ENCODE data around the gene RPL19.

RPL19 gene

DNA sequence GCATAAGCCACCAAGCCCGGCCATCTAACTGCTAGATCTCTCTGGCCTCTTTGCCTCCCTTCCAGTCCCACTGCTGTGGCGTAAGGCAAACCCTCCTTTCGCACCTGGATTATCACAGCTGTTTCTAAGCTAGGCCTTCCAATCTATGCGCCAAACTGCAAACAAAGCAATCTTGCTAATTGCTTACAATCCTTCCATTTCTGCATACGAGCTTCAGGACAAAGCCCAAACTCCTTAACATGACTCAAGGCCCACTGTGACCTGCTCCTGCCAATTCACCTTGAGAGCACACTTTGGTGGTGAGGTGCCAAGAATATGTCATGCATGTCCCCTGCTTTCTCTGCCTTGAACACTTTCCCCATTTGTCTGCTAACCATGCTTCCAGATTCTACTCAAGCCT is 28.1 kb upstream of the RPL19 start:
- no peak for DNase-seq (ENCODE audit: extremely low read depth, low read depth)
- H3K4me3 ChIP-seq (replicated peaks; ENCODE audit: low read depth, low read length), result no peak overlapping the region
- TF ChIP-seq, protein P1, sequence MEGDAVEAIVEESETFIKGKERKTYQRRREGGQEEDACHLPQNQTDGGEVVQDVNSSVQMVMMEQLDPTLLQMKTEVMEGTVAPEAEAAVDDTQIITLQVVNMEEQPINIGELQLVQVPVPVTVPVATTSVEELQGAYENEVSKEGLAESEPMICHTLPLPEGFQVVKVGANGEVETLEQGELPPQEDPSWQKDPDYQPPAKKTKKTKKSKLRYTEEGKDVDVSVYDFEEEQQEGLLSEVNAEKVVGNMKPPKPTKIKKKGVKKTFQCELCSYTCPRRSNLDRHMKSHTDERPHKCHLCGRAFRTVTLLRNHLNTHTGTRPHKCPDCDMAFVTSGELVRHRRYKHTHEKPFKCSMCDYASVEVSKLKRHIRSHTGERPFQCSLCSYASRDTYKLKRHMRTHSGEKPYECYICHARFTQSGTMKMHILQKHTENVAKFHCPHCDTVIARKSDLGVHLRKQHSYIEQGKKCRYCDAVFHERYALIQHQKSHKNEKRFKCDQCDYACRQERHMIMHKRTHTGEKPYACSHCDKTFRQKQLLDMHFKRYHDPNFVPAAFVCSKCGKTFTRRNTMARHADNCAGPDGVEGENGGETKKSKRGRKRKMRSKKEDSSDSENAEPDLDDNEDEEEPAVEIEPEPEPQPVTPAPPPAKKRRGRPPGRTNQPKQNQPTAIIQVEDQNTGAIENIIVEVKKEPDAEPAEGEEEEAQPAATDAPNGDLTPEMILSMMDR (IDR thresholded peaks at IDR 0.05; ENCODE audit: low read depth, low read length, missing control alignments), result no peak

DNA sequence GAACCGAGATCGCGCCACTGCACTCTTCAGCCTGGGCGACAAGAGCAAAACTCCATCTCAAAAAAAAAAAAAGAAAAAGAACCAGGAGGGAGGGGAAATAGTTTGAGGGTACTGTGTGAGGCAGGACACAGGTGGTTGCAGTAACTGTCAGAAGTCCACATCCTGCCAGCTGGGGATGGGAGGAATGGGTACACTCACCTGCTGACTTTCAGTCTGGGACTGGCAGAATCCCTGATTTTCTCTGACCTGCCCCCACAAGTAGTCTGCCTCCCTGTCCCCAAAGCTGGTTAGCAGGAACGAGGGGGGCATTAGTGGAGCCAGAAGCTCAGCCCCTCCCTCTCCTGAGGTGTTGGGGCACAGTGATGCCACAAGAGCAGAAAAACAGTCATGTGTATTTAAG is 27.0 kb upstream of the RPL19 start:
- H3K4me3 ChIP-seq (replicated peaks; ENCODE audit: low read depth, low read length), result no peak overlapping the region
- TF ChIP-seq, protein P1 (IDR thresholded peaks at IDR 0.05; ENCODE audit: low read depth, low read length, missing control alignments), result no peak

DNA sequence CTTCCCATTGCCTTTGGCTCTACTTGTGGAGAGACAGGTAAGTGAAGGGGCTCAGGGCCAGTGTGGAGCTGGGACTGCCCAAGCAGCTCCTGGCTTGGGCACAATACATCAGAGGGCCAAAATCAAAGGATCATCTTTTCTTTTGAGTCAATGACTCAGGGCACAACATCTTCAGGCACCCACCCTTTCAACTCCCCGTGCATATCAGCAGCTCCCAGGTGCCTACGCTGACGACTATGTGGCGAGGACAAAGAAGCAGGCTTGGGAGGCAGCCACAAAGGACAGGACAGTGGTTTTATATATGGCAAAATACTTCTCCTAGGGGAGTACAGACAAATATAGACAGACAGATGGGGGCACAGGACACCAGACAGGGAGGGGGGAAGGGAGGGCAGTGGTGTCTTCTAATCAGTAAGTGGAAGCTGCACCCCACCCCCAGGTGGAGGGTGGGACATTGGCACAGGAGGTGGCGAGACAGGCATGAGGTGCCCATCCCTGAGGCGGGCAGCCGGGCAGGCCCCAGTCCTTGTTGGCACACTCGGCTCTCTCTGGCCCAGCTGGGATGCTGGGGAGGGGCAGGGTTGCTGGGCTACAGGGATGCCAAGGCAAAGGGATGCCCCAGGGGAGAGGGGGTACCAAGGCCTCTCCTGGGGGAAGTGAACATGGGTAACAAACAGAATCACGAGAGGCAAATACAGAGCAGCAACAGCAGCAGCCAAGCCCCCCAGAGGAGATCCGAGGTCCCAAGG is 26.4 kb upstream of the RPL19 start:
- no peak for DNase-seq (ENCODE audit: extremely low read depth, low read depth)
- H3K4me3 ChIP-seq (replicated peaks; ENCODE audit: low read depth, low read length), result no peak overlapping the region
- TF ChIP-seq, protein P1 (IDR thresholded peaks at IDR 0.05; ENCODE audit: low read depth, low read length, missing control alignments), result no peak

More for the DNA sequence above, 27.0 kb upstream of the RPL19 start:
- DNase-seq (ENCODE audit: extremely low read depth, low read depth), result no peak

DNA sequence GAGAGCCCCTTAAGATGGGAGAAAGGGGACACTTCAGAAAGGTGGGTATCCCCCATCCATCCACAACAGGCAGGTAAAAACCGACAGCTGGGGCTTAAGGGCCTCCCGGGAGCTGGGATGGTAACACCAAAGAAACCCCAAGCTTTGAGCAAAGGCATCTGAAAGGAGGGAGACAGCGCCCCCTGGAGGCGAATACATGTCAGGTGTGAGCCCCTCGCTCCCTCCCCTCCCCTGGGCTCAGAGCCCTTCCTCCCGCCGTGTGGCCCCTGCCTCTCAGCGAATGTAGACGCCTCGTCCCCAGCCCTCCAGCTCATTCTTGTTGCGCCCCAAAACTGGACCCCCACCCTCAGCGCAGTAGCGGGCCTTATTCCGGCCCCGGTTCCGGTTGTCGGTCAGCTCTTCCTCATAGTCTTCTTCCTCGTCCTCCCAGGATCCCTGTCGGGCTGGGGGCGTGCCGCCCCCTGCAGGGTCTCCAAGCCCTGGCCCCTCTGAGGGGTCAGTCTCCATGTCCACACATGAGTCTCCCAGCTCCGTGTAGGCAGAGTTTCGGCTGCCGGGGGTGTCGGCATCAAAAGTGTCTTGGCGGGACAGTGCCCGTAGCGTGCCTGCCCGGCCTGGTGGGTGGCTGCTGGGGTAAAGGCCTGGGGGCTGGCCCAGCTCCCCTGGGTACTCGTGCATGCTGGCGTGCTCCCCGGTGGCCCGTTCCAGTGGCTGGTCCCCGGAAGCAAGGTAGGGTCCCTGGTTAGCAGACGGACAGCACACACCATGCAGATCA is 25.0 kb upstream of the RPL19 start:
- TF ChIP-seq, protein P1 (IDR thresholded peaks at IDR 0.05; ENCODE audit: low read depth, low read length, missing control alignments), result peak; percentile 87
- H3K4me3 ChIP-seq (replicated peaks; ENCODE audit: low read depth, low read length), result no peak overlapping the region
- no peak for DNase-seq (ENCODE audit: extremely low read depth, low read depth)

DNA sequence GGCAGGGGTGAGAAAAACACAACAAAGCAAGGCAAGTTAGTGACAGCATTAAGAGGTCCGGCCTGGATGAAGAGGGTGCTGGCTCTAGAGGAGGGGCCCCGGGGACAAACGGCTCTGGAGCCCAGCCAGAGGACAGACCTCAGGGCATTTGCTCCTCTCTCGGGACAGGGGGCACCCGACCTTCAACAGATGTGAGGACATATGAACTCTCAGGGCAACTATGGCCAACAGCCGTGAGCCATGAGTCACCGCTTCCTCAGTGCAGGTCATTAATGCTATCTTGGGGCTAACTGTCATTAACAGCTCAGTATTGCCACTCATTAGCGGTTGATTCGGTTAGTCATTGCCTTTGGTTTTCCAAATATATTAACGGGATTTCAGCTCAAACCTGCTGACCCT is 24.4 kb upstream of the RPL19 start:
- H3K4me3 ChIP-seq (replicated peaks; ENCODE audit: low read depth, low read length), result no peak overlapping the region
- no peak for DNase-seq (ENCODE audit: extremely low read depth, low read depth)
- TF ChIP-seq, protein P1 (IDR thresholded peaks at IDR 0.05; ENCODE audit: low read depth, low read length, missing control alignments), result no peak

DNA sequence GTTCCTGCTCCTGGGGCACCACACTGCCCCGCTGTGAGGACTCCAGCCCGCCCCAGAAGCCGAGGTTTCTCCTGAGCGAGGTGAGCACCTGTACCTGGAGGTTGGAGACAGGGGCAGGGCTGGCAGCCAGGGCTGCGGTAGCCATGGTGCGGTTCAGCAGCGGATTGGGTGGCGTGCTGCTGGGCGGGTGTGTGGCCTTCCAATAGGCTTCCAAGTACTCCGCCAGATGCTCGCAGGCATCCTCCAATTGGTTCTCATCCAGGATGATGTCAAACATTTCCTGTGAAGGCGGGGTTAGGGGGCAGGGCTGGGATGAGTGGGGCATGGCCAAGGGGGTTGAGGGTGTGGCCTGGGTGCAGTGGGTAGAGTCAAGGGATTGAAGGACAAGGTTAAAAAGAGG is 22.8 kb upstream of the RPL19 start:
- no peak overlapping the region for H3K4me3 ChIP-seq (replicated peaks; ENCODE audit: low read depth, low read length)
- DNase-seq (ENCODE audit: extremely low read depth, low read depth), result no peak
- TF ChIP-seq, protein P1 (IDR thresholded peaks at IDR 0.05; ENCODE audit: low read depth, low read length, missing control alignments), result no peak
